HUES64 (cell line): ENCODE measurements around the gene ARHGEF11.
"Not testable (repeated sequence)": the region's sequence is repeated elsewhere in the genome, so short reads cannot be mapped to it uniquely, and the experiment has no call there.

Experiments
- H3K27ac ChIP-seq: 2 replicates; pipeline ENCODE4 v1.7.0; 2013; ENCODE audit warnings: low read depth, low read length, inconsistent platforms
- H3K27me3 ChIP-seq: 2 replicates; pipeline ENCODE4 v1.6.1; 2013; ENCODE audit warnings: mild to moderate bottlenecking, low read length; ENCODE audit not compliant: insufficient read depth
- H3K36me3 ChIP-seq: 2 replicates; pipeline ENCODE4 v1.6.1; 2013; ENCODE audit warnings: mild to moderate bottlenecking, low read length; ENCODE audit not compliant: insufficient read depth
- H3K4me1 ChIP-seq: 2 replicates; pipeline ENCODE4 v1.6.1; 2013; ENCODE audit warnings: mild to moderate bottlenecking, low read length, moderate library complexity; ENCODE audit not compliant: insufficient read depth
- H3K4me3 ChIP-seq: 2 replicates; pipeline ENCODE4 v1.5.1; 2013; ENCODE audit warnings: mild to moderate bottlenecking, low read length, moderate library complexity
- H3K9ac ChIP-seq: 2 replicates; pipeline ENCODE4 v1.6.1; 2013; ENCODE audit warnings: mild to moderate bottlenecking, low read depth, low read length
- H3K9me3 ChIP-seq: 2 replicates; pipeline ENCODE4 v1.6.1; 2013; ENCODE audit warnings: low read depth, low read length; ENCODE audit not compliant: insufficient read depth
- WGBS: fragments of 150-250, 120-280 bp; methylation state at CpG from one replicate; pipeline ENCODE4 v1.1.7; 2013; ENCODE audit warnings: missing lambda C conversion rate; 5-methylcytosine and 5-hydroxymethylcytosine counted together

Gene ARHGEF11

DNA sequence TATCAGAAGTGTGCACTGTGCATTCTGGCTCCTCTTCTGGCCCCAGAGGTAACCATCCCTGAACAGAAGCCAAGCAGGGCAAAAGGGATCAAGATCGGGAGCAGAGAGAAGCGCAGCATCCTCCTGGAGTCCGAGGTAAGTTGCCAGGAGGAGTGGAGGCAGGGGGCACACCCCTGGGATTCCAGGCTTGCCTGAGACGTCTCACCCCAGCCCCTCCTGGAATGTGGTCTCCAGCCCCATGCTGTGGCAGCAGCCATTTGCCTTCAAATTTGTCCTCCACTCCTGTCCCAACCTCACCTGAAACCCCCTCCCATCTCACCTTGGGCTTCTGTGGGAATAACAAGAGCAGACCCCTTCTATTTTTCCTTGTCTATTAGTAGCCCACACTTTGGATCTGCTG, 115.1 kb downstream of the ARHGEF11 start:
- 55% methylated on average over 4 of the region's 4 CpGs for WGBS
- no peaks in the 10 kb centered on the region; the same call in 1 of the 2 replicates for H3K4me1 ChIP-seq
- H3K27ac ChIP-seq, result no peak overlapping the region
- peaks cover 11% of the 10 kb centered on the region for H3K36me3 ChIP-seq
- H3K27me3 ChIP-seq, result peaks cover 52% of the 10 kb centered on the region
- no peaks in the 10 kb centered on the region for H3K9me3 ChIP-seq
- no peak overlapping the region for H3K9ac ChIP-seq
- H3K4me3 ChIP-seq, result no peak overlapping the region

DNA sequence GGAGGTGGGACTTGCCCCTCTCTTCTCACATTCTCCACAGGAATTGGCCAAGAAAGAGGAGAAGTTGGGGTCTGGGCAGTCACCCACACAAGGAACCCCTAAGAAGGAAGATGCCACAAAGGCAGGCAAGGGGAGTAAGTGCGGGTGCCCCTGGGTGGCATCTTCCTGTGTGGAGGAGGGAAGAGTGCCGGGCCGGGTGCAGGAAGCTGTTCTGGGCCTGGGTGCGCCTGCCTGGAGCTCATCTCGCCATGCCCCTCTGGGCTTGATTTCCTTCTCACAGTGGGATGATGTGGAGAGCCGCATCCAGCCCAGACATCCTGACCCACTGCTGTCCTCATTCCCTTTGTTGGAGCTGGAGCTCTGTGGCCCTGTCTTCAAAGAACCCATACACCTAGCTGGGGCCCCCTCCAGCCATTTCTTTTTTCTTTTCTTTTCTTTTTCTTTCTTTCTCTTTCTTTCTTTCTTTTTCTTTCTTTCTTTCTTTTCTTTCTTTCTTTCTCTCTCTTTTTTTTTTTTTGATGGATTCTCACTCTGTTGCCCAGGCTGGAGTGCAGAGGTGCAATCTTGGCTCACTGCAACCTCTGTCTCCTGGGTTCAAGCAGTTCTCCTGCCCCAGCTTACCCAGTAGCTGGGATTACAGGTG, 115.8 kb downstream of the ARHGEF11 start:
- Histone ChIP-seq H3K27ac (no peak overlapping the region), H3K9me3 (no peaks in the 10 kb centered on the region), H3K27me3 (peaks cover 60% of the 10 kb centered on the region), H3K4me3 (no peak overlapping the region), H3K4me1 (no peaks in the 10 kb centered on the region; the same call in 1 of the 2 replicates), H3K9ac (no peak overlapping the region), H3K36me3 (peaks cover 5% of the 10 kb centered on the region; the same call in 1 of the 2 replicates)
- 75% methylated on average over 6 of the region's 6 CpGs for WGBS

- H3K36me3 ChIP-seq, result no peaks in the 10 kb centered on the region
- H3K4me3 ChIP-seq, result peak overlapping the region; percentile 58; the same call in 1 of the 2 replicates
- H3K9me3 ChIP-seq, result no peaks in the 10 kb centered on the region
- H3K4me1 ChIP-seq, result peaks cover 3% of the 10 kb centered on the region
- no peak overlapping the region for H3K27ac ChIP-seq
- no peak overlapping the region for H3K9ac ChIP-seq
- peaks cover 76% of the 10 kb centered on the region for H3K27me3 ChIP-seq
- 16% methylated on average over 4 of the region's 4 CpGs for WGBS
Observed at GRCh38 chr1:156928043-156928602, 117.4 kb downstream of the ARHGEF11 start.

- Histone ChIP-seq H3K27ac (no peak overlapping the region), H3K9me3 (no peaks in the 10 kb centered on the region), H3K4me3 (peak overlapping the region; percentile 58), H3K27me3 (peaks cover 83% of the 10 kb centered on the region), H3K36me3 (no peaks in the 10 kb centered on the region), H3K9ac (no peak overlapping the region), H3K4me1 (peaks cover 3% of the 10 kb centered on the region; the same call in 1 of the 2 replicates)
- 3% methylated on average over 64 of the region's 64 CpGs for WGBS
Observed at GRCh38 chr1:156927215-156928042, 118.1 kb downstream of the ARHGEF11 start.

DNA sequence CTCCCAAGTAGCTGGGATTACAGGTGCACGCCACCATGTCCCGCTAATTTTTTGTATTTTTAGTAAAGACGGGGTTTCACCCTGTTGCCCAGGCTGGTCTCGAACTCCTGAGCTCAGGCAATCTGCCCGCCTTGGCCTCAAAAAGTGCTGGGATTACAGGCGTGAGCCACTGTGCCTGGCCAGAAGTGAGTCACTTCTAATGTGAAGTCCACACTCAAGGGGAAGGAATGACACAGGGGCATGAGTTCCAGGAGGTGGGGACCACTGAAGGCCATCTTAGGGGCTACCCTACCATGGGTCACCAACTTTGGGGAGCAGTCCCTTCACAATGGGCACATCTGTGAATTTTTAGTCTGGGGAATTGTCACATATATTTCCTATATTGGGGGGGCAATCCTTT, 118.8 kb downstream of the ARHGEF11 start:
- H3K4me1 ChIP-seq, H3K36me3 ChIP-seq, H3K9me3 ChIP-seq, H3K27ac ChIP-seq, H3K9ac ChIP-seq: not testable (repeated sequence)
- peaks cover 90% of the 10 kb centered on the region for H3K27me3 ChIP-seq
- WGBS, result 80% methylated on average over 6 of the region's 6 CpGs
- H3K4me3 ChIP-seq, result peak overlapping the region; percentile 58; the same call in 1 of the 2 replicates

DNA sequence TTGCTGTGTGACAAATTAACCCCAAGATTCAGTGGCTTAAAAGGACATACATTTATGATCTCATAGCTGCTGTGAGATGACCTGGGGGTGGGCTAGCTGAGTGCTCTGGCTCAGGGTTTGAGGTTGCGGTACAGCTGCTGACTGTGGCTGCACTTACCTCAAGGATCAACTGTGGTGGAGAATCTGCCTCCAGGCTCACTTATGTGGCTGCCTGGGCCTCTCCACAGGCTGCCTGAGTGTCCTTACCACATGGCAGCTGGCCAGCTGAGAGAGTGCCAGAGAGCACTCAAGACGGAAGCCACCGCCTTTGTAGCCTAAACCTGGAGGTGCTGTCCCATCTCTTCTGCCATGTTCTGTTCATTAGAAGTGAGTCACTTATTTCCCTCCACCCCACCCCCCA, 119.4 kb downstream of the ARHGEF11 start:
- peaks cover 95% of the 10 kb centered on the region for H3K27me3 ChIP-seq
- H3K27ac ChIP-seq, result no peak overlapping the region

DNA sequence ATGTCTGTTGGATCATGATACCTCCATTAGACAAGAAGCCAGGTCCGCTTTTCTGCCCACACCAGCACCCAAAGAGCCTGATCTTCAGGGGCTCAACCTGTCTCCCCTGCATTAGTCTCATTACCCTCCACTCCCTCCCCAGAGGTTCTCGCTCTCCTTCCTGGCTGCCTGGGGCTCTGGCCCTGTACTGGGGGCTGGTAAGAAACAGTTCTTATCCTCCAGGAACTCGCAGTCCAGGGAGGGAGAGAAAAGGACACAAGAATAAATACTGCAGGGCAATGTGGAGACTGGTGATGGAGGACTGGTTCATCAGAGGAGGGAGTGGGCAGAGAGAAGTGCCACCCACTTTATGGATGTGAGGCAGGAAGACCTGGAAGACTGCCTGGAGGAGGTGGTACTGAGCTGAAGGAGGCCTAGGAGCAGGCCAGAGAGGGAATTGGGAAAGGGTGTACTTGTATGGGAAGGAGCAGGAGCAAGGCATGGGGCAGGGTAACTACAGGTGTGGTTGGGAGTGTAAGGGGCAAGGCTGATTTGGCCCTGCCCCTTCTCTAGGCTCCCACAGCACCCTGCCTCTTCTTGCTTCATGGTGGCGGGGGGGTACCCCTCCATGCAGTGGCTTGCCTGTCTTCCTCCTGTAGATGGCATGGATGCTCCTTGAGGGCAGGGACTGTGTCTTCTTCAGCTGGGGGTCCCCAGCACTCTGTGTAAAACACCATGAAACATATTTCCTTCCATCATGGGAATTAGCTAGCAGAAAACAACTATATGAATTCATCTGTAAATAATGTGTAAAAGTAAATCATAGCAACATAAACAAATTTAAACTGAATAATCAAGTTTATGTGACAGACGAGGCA, 120.2 kb downstream of the ARHGEF11 start:
- 0 out of 2 replicates have a peak overlapping the region, but pooled peaks have one; percentile 48 for H3K4me3 ChIP-seq
- H3K27me3 ChIP-seq, result peaks cover 98% of the 10 kb centered on the region
- 79% methylated on average over 5 of the region's 5 CpGs for WGBS
- no peaks in the 10 kb centered on the region for H3K9me3 ChIP-seq
- H3K9ac ChIP-seq, result no peak overlapping the region
- H3K36me3 ChIP-seq, result no peaks in the 10 kb centered on the region
- no peak overlapping the region for H3K27ac ChIP-seq
- peaks cover 3% of the 10 kb centered on the region; the same call in 1 of the 2 replicates for H3K4me1 ChIP-seq

More for the DNA sequence above, 119.4 kb downstream of the ARHGEF11 start:
- 67% methylated on average over 3 of the region's 3 CpGs for WGBS
- Histone ChIP-seq H3K4me3 (no peak overlapping the region), H3K36me3 (no peaks in the 10 kb centered on the region), H3K9me3 (no peaks in the 10 kb centered on the region), H3K4me1 (peaks cover 3% of the 10 kb centered on the region; the same call in 1 of the 2 replicates), H3K9ac (no peak overlapping the region)

DNA sequence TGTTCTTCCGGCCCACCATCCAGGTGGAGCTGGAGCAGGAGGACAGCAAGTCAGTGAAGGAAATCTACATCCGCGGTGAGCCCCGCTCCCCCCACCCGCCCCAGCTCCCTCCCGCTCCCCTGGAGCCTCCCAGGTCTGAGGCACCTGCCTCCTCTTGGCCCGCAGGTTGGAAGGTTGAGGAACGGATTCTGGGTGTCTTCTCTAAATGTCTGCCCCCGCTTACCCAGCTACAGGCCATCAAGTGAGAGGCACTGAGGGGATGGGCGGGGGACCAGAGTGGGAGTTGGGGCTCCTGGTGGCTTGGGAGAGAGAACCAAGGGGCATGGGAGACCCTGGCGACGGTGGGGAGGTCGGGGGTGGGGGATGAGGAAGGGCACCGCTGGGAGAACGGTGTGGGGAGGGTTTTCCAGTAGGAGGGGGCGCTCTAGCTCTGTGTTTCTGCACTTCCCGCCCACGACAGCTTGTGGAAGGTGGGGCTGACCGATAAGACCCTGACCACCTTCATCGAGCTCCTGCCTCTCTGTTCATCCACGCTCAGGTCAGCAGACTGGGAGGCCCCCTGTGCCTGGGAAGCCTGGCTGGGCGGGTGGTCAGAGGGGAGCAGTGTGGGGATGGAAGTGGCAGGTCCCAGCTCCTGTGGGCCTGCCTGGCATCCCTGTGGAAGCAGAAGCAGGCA, 120.9 kb downstream of the ARHGEF11 start:
- Histone ChIP-seq H3K9ac (no peak overlapping the region), H3K4me1 (peaks cover 3% of the 10 kb centered on the region; the same call in 1 of the 2 replicates), H3K4me3 (peak overlapping the region; percentile 48), H3K27me3 (peaks cover 100% of the 10 kb centered on the region), H3K27ac (no peak overlapping the region), H3K9me3 (no peaks in the 10 kb centered on the region), H3K36me3 (no peaks in the 10 kb centered on the region)
- 13% methylated on average over 21 of the region's 22 CpGs for WGBS

DNA sequence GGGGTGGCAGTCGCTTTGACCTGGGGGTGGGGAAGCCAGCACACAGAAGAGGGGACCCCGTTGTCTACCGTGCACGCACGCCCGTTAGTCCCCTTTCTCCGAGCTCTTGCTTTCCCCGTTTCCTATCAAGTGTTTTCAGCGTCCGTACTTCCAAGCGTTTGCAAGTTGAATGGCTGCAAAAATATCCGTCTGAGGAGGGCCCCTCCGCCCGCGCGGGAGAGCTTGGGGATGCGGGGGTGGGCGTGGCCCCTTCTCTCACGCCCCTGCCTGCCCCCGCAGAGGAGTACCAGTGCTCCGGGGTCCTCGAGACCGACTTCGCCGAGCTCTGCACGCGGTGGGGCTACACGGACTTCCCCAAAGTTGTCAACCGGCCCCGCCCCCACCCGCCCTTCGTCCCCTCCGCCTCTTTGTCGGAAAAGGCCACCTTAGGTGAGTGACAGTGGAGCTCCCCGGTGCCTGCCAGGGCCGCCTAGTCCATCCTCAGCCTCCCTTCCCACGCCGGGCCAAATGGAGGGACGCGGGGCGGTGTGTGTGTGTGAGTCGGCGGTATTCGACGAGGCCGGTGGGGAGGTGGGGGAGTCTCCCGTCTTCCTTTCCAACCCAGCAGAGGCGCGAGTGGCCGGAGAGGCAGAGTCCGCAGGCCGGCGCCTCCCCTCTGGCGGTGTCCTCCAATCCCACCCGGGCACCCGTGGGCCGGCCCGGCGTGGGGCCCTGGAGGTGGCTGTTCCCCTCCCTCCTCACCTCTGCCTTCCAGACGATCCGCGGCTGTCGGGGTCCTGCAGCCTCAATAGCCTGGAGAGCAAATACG, 121.7 kb downstream of the ARHGEF11 start:
- no peak overlapping the region for H3K9ac ChIP-seq

More for the DNA sequence above, 121.7 kb downstream of the ARHGEF11 start:
- no peak overlapping the region for H3K27ac ChIP-seq
- H3K36me3 ChIP-seq, result no peaks in the 10 kb centered on the region
- H3K9me3 ChIP-seq, result no peaks in the 10 kb centered on the region
- H3K4me1 ChIP-seq, result peaks cover 3% of the 10 kb centered on the region; the same call in 1 of the 2 replicates
- H3K4me3 ChIP-seq, result peak overlapping the region; percentile 48
- H3K27me3 ChIP-seq, result peaks cover 100% of the 10 kb centered on the region
- WGBS, result under 1% methylated on average over 53 of the region's 64 CpGs
